ENCODE measurements around the gene GNPTAB. TPM values are rescaled to one million over a fixed set of nuclear protein-coding genes. Genes with fewer than 3 reads are reported as not detected.

The GNPTAB gene
- total RNA-seq, 1 experiment from 2014 or later, result 14.8 TPM

DNA sequence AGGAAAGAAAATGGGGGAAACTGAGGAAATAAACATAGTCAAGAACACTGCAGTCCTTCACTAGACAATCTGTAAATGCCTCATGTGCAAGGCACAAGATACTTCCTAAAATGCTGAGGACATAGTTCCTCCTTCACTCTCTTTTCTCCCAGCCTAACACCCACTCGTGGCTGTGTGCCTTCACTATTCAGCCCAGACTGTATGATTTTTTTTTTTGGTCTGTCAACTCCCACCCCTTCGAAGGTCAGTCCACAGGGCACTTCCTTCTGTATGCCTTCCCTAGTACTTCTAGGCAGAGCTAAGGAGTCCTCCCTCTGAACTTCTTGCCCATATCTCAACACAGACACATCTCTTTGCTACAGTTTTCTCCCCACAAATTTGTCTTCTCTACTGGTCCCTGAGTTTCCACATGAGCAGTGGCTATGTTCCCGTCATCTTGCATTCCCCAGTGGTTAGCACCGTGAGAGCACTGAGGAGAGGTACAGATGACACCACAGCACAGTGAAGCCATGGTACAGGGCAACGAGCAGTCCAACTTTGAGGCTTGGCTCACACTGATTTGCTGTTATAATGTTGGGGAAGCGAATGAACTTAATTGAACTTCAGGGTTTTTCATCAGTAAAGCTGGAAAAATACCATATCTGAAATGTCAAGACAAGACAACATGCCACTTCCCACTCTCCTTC lies 67.4 kb downstream of the GNPTAB start:
- Mint-ChIP-seq H3K9me3 (ENCODE audit: unreplicated experiment) (no peaks in the 10 kb centered on the region), H3K4me3 (ENCODE audit: unreplicated experiment) (no peak overlapping the region), H3K27me3 (ENCODE audit: insufficient read depth, unreplicated experiment) (no peaks in the 10 kb centered on the region), H3K36me3 (ENCODE audit: insufficient read depth, unreplicated experiment) (peaks cover 17% of the 10 kb centered on the region), H3K27ac (ENCODE audit: low read depth, unreplicated experiment) (no peak overlapping the region), H3K4me1 (ENCODE audit: insufficient read depth, unreplicated experiment) (no peaks in the 10 kb centered on the region)
- BruUV-seq (replicated peaks), result no TSS peak
- POLR2A ChIA-PET, result no interaction called here
- no peak for DNase-seq (ENCODE audit: unreplicated experiment)
- intact Hi-C loops (cut with micrococcal nuclease), result no loop called here
- TF ChIP-seq, protein P1, sequence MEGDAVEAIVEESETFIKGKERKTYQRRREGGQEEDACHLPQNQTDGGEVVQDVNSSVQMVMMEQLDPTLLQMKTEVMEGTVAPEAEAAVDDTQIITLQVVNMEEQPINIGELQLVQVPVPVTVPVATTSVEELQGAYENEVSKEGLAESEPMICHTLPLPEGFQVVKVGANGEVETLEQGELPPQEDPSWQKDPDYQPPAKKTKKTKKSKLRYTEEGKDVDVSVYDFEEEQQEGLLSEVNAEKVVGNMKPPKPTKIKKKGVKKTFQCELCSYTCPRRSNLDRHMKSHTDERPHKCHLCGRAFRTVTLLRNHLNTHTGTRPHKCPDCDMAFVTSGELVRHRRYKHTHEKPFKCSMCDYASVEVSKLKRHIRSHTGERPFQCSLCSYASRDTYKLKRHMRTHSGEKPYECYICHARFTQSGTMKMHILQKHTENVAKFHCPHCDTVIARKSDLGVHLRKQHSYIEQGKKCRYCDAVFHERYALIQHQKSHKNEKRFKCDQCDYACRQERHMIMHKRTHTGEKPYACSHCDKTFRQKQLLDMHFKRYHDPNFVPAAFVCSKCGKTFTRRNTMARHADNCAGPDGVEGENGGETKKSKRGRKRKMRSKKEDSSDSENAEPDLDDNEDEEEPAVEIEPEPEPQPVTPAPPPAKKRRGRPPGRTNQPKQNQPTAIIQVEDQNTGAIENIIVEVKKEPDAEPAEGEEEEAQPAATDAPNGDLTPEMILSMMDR (IDR thresholded peaks at IDR 0.05; ENCODE audit: unreplicated experiment), result no peak
- CTCF ChIA-PET, result interaction anchor here (0.6 to 1.5 kb wide), 5 partner anchors 9 to 191 kb away, joined by 3 to 5 read pairs (median 3); no protein-coding TSS in a partner anchor

DNA sequence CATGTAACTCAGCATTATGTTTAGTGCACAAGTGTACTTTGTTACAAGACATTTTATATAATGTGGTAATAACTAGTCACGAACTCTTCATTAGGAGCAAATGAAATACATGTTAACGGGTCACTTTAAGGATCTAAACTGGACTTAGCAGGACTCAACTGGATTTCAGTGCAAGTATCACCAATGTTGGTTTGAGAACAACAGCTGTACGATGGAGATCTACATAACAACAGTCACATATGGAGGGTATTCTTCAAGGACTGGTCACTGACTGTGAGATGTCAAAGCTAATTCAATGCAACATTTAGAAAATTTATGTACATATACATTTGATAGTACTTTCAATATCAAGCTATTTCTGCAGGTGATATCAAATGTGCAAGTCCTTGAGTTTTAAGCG lies 69.0 kb downstream of the GNPTAB start:
- Mint-ChIP-seq H3K4me1 (ENCODE audit: insufficient read depth, unreplicated experiment) (no peaks in the 10 kb centered on the region), H3K27me3 (ENCODE audit: insufficient read depth, unreplicated experiment) (no peaks in the 10 kb centered on the region), H3K9me3 (ENCODE audit: unreplicated experiment) (no peaks in the 10 kb centered on the region), H3K4me3 (ENCODE audit: unreplicated experiment) (no peak overlapping the region), H3K27ac (ENCODE audit: low read depth, unreplicated experiment) (no peak overlapping the region), H3K36me3 (ENCODE audit: insufficient read depth, unreplicated experiment) (peaks cover 17% of the 10 kb centered on the region)
- intact Hi-C loops (cut with micrococcal nuclease), result no loop called here
- TF ChIP-seq, protein P1 (IDR thresholded peaks at IDR 0.05; ENCODE audit: unreplicated experiment), result no peak
- no peak for DNase-seq (ENCODE audit: unreplicated experiment)
- BruUV-seq (replicated peaks), result no TSS peak
- POLR2A ChIA-PET, result interaction anchor here (0.7 to 1.3 kb wide), 2 partner anchors 248 to 354 kb away, joined by 3 read pairs; partner anchors contain the start of gene ARL1
- CTCF ChIA-PET, result interaction anchor here (0.6 to 4.0 kb wide), 5 partner anchors 11 to 349 kb away, joined by 3 to 28 read pairs (median 4); partner anchors contain the start of gene GNPTAB

DNA sequence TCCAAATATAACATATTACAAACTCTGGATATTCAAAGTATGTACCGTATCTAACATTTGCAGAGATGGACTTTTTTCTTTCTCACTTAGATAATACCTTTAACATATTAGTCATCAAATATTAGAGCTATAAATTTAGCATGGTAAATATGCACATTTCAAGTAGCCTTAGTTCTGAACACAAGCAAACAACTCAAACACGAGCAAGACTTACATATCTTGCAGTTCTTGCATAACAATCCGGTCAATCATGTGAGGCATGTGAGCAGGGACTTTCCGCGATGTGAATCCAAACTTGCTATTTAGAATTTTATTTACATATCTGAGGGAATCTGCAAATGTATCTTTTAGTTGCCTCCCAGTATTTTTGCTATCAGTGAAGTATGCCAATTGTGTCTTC lies 69.4 kb downstream of the GNPTAB start:
- BruUV-seq (replicated peaks), result no TSS peak
- H3K4me3 Mint-ChIP-seq (ENCODE audit: unreplicated experiment), result no peak overlapping the region
- no peaks in the 10 kb centered on the region for H3K27me3 Mint-ChIP-seq (ENCODE audit: insufficient read depth, unreplicated experiment)
- TF ChIP-seq, protein P1 (IDR thresholded peaks at IDR 0.05; ENCODE audit: unreplicated experiment), result no peak
- ChIA-PET POLR2A (interaction anchor here (0.7 to 1.3 kb wide), 3 partner anchors 195 to 354 kb away, joined by 3 read pairs; partner anchors contain the start of gene ARL1), CTCF (interaction anchor here (0.6 to 4.0 kb wide), 5 partner anchors 10 to 348 kb away, joined by 3 to 28 read pairs (median 6); no protein-coding TSS in a partner anchor)
- no peaks in the 10 kb centered on the region for H3K9me3 Mint-ChIP-seq (ENCODE audit: unreplicated experiment)
- intact Hi-C loops (cut with micrococcal nuclease), result no loop called here
- H3K27ac Mint-ChIP-seq (ENCODE audit: low read depth, unreplicated experiment), result no peak overlapping the region
- no peaks in the 10 kb centered on the region for H3K4me1 Mint-ChIP-seq (ENCODE audit: insufficient read depth, unreplicated experiment)
- peaks cover 17% of the 10 kb centered on the region for H3K36me3 Mint-ChIP-seq (ENCODE audit: insufficient read depth, unreplicated experiment)
- DNase-seq (ENCODE audit: unreplicated experiment), result peak; percentile 1

DNA sequence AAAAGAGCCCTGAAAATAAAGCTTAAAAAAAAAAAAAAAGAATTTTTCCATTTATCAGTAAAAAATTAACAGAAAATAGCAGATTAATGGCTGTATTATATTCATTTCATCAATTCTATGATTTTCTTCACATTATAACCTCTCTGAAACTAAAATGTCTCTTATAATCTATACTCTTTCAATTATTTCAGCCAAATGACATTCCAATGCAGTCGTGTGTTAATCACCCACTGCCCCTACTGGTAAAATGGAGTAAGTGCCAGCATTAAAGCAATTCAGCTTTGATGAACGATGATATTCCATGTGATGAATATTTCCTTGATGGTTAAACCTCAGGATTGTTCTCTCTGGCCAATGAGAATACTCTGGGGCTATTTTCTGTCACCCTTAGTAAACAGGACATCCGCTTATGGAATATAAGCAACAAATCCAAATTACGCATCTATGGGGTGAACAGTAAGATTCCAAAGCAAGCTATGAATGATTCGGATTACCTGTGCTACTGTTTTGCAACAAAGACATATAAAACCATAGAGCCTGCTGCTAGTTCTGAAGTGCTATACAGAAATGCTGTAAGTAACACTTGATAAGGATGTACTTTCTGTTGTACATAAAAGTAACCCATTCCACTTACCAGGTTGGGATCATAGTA lies 71.2 kb downstream of the GNPTAB start:
- TF ChIP-seq, protein P1 (IDR thresholded peaks at IDR 0.05; ENCODE audit: unreplicated experiment), result peak; percentile 65
- Mint-ChIP-seq H3K9me3 (ENCODE audit: unreplicated experiment) (no peaks in the 10 kb centered on the region), H3K27me3 (ENCODE audit: insufficient read depth, unreplicated experiment) (no peaks in the 10 kb centered on the region), H3K36me3 (ENCODE audit: insufficient read depth, unreplicated experiment) (peaks cover 14% of the 10 kb centered on the region), H3K4me1 (ENCODE audit: insufficient read depth, unreplicated experiment) (no peaks in the 10 kb centered on the region), H3K4me3 (ENCODE audit: unreplicated experiment) (no peak overlapping the region), H3K27ac (ENCODE audit: low read depth, unreplicated experiment) (no peak overlapping the region)
- peak; percentile 61 for DNase-seq (ENCODE audit: unreplicated experiment)
- ChIA-PET POLR2A (interaction anchor here (0.6 to 1.1 kb wide), 3 partner anchors 352 to 1566 kb away, joined by 3 to 5 read pairs (median 4); partner anchors contain the start of gene ARL1), CTCF (interaction anchor here (0.5 to 4.0 kb wide), 40 partner anchors 8 to 1108 kb away, joined by 3 to 28 read pairs (median 4); partner anchors contain the start of genes CHPT1 and SYCP3)
- intact Hi-C loops (cut with micrococcal nuclease), result loop anchor here (1.0 to 5.0 kb wide), 4 partner anchors 62 to 345 kb away; partner anchors contain the start of gene CHPT1
- no TSS peak for BruUV-seq (replicated peaks)
